ENCODE data around the gene C1QA.

DNA sequence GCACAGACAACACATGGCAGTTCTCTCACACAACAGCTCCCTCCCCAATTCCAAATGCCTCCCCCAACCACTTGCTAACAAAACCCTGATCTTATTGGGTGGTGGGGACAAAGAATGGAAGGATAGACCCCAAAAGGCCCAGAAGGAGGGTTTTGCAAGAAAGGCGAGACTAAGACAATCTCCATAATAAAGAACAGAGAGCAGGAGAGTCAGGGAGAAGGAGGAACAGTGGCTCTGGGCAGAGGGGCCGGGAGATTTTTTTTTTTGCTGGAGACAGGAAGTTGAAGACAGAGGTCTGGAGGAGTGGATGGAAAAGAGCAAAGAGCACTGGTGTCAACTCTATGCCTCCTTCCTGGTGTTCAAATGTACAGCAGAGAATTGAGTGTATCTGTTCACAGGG lies 6.5 kb upstream of the C1QA start:
- TF ChIP-seq, protein P1, sequence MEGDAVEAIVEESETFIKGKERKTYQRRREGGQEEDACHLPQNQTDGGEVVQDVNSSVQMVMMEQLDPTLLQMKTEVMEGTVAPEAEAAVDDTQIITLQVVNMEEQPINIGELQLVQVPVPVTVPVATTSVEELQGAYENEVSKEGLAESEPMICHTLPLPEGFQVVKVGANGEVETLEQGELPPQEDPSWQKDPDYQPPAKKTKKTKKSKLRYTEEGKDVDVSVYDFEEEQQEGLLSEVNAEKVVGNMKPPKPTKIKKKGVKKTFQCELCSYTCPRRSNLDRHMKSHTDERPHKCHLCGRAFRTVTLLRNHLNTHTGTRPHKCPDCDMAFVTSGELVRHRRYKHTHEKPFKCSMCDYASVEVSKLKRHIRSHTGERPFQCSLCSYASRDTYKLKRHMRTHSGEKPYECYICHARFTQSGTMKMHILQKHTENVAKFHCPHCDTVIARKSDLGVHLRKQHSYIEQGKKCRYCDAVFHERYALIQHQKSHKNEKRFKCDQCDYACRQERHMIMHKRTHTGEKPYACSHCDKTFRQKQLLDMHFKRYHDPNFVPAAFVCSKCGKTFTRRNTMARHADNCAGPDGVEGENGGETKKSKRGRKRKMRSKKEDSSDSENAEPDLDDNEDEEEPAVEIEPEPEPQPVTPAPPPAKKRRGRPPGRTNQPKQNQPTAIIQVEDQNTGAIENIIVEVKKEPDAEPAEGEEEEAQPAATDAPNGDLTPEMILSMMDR (IDR thresholded peaks at IDR 0.05) = no peak
- TF ChIP-seq MYC (IDR thresholded peaks at IDR 0.05; ENCODE audit: borderline replicate concordance, low read length) (no peak), POLR2A (IDR thresholded peaks at IDR 0.05; ENCODE audit: low read length) (no peak), MAZ (IDR thresholded peaks at IDR 0.05; ENCODE audit: borderline replicate concordance, low read depth, low read length) (no peak), ZNF302 (CRISPR knock-in tag; IDR thresholded peaks at IDR 0.05) (no peak), CBX8 (IDR thresholded peaks at IDR 0.05) (no peak), MAFK (IDR thresholded peaks at IDR 0.05; ENCODE audit: partially characterized antibody) (no peak)
